Retinal pigment epithelial cell (primary cell): ENCODE results near the gene SLC25A10.

Experiments used
- DNase-seq: peaks from one replicate; pipeline ENCODE4 v3.0.0-alpha.2; 2010; ENCODE audit warnings: low read depth
- H3K4me3 ChIP-seq: 2 replicates; pipeline ENCODE4 v1.5.1; 2011; ENCODE audit warnings: mild to moderate bottlenecking, low read length, control low read depth, moderate library complexity
- CTCF ChIP-seq: conservative IDR thresholded peaks from 2 replicates; pipeline ENCODE4 v1.5.1; 2011; ENCODE audit warnings: low read depth, low read length, control low read depth, inconsistent platforms

Gene SLC25A10

DNA sequence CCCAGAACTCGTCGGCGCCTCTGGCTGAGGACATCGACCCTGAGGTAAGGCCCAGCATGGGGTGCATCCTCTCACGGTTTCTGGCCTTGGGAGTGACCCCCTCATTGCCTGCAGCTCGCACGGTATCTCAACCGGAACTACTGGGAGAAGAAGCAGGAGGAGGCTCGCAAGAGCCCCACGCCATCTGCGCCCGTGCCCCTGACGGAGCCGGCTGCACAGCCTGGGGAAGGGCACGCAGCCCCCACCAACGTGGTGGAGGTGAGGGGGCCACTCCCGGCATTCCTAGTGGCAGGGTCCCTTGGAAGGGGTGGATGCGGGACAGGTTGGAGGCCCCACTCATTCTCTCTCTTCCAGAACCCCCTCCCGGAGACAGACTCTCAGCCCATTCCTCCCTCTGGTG, 17.3 kb upstream of the SLC25A10 start:
- H3K4me3 ChIP-seq, result no peak overlapping the region
- no peak for TF ChIP-seq CTCF
- no peak for DNase-seq

GRCh38 chr17:81695211-81695610, 16.9 kb upstream of the SLC25A10 start:
- no peak for TF ChIP-seq CTCF
- DNase-seq, result no peak

GRCh38 chr17:81695801-81696200, 16.3 kb upstream of the SLC25A10 start:
- no peak for DNase-seq
- H3K4me3 ChIP-seq, result no peak overlapping the region
- no peak for TF ChIP-seq CTCF

More at GRCh38 chr17:81695211-81695610, 16.9 kb upstream of the SLC25A10 start:
- no peak overlapping the region for H3K4me3 ChIP-seq

GRCh38 chr17:81696218-81696941, 15.7 kb upstream of the SLC25A10 start:
- DNase-seq, result no peak
- no peak for TF ChIP-seq CTCF
- no peak overlapping the region for H3K4me3 ChIP-seq

GRCh38 chr17:81697261-81698044, 14.6 kb upstream of the SLC25A10 start:
- no peak for TF ChIP-seq CTCF
- DNase-seq, result no peak
- H3K4me3 ChIP-seq, result no peak overlapping the region

- TF ChIP-seq CTCF, result no peak
- no peak overlapping the region for H3K4me3 ChIP-seq
- DNase-seq, result no peak
Measured at GRCh38 chr17:81700353-81701287, 11.5 kb upstream of the SLC25A10 start.
